GM18867 (cell line): ENCODE results near the gene NKPD1.
"Not testable (repeated sequence)": the region's sequence is repeated elsewhere in the genome, so short reads cannot be mapped to it uniquely, and the experiment has no call there.

Experiments
- ATAC-seq: cut with Tn5 transposase; IDR thresholded peaks from one replicate; pipeline ENCODE4 v1.9.1; 2021; ENCODE audit warnings: mild to moderate bottlenecking, moderate library complexity; ENCODE audit not compliant: unreplicated experiment

The NKPD1 gene

DNA sequence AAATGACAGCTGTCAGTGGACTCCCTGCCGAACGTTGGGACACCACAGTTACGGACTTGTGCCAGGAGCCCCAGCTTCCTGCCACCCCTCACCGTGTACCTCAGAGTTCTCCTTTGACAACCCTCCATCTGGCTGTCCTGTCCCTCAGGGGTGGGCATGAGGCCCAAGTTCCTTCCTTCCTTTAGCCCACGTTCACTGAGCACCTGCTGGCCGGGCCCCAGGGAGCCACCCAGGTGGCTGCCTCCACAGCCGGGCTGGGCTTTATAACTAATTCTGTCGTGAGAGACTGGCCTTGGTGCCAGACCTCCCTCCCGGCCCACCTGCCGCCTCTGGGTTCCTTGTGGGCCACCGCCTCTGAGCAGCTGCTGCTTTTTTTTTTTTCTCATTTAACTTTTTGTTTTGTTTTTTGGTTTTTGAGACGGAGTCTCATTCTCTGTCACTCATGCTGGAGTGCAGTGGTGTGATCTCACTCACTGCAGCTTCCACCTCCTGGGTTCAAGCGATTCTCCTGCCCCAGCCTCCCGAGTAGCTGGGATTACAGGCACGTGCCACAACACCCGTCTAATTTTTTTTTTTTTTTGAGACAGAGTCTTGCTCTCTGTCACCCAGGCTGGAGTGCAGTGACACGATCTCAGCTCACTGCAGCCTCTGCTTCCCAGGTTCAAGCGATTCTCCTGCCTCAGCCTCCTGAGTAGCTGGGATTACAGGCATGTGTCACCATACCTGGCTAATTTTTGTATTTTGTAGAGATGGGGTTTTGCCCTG lies 42.0 kb downstream of the NKPD1 start:
- not testable (repeated sequence) for ATAC-seq

DNA sequence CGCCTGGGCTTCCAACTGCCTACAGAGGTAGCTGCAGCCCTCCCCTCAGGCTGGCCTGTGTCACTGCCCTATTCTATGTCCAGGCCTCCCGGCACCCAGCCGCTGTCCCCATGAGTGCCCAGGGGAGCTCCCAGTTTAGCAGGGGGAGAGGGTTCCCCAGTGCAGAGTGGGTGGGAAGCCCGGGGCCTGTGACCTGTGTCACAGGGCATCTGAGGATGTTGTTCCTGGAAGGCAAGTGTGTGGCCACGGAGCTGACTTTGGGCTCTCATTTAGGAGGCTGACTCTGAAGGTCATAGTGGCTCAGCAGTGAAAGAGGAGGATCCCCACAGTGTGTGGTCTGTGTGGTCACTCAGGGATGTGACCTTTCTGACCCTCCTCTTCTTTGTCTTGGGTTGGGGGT lies 42.7 kb downstream of the NKPD1 start:
- no peak for ATAC-seq

DNA sequence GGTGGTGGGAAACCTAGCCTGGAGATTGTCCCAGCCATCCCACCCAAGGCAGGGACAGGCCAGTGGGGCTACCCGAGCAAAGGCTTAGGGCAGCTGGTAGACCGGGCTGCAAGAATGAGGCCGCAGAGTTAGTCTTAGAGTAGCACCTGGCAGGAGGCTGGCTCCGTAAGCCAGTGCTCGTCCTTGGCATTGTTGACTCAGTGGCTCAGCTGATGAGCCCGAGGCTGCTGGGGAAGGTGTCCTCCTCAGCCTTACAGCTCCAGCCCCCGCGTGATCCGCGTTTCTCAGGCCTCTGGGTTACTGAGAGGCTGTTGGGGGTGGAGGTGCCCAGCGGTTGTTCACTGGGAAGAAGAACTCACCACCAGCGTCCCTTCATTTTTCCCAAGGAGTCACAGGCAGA lies 43.1 kb downstream of the NKPD1 start:
- no peak for ATAC-seq

DNA sequence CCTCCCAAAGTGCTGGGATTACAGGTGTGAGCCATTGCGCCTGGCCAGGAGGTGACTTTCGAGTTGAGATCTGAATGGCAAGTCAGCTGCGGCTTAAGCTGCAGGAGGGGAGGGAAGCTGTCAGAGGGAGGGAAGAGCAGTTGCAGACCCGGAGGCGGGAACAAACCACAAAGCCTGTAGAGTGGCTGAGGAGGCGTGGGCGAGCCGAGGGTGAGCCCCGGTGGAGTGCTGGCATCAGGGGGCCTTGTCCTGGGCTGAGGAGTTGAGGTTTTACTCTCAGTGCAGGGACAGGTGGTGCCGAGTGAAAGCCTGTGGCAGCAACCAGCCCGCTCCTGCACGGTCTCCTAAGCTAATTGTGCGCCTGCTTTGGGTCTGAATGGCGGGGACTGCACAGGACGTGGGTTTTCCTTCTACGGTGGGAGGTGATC lies 43.6 kb downstream of the NKPD1 start:
- ATAC-seq = no peak

DNA sequence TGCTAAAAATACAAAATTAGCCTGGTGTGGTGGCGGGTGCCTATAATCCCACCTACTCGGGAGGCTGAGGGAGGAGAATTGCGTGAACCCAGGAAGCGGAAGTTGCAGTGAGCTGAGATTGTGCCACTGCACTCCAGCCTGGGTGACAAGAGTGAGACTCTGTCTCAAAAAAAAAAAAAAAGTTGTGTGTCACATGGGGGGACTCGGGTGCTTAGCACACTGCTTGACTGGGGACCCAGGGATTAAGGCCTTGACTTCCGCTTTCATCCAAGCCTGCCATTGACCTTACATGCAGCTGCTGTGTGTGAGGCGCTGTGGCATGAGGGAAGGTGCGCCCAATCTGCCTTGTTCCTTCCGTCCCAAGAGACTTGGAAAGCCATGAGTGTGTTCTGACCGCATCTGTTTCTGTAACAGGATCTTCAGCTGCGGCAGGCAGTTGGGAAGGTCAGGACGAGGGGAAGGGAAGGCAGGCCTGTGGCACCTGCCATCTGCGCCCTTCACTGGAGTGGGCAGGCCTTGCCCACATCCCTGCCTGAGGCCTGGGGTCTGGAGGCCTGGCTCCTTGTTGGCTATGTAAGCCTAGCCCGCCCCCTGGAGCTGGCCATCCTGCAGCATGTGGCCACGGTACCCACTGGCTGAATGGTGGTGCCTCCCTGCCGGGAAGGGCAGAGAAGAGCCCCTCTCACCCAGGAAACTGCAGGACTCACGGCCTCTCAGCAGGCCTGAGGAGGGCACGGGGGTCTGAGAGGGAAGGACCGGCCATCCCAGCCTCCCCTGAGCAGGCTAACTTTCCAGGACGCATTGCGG lies 44.8 kb downstream of the NKPD1 start:
- no peak for ATAC-seq

DNA sequence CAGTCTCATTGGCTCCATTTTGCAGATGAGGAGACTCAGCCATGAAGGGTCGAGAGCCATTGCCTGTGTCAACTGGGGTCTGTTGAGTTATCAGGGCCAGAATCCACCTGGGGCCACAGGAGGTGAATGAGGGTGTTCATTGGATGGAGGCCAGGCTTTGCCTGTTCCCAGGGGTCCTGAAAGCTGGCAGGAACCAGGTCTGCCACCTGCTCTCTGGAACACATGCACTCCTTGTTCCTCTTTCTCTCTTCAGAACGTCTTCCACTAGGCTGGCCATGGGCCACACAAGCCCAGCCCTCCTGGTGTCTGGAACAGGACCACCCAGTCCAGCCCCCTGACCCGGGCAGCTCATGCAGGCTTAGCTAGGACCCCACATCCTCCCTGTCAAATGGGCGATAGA lies 46.7 kb downstream of the NKPD1 start:
- no peak for ATAC-seq

DNA sequence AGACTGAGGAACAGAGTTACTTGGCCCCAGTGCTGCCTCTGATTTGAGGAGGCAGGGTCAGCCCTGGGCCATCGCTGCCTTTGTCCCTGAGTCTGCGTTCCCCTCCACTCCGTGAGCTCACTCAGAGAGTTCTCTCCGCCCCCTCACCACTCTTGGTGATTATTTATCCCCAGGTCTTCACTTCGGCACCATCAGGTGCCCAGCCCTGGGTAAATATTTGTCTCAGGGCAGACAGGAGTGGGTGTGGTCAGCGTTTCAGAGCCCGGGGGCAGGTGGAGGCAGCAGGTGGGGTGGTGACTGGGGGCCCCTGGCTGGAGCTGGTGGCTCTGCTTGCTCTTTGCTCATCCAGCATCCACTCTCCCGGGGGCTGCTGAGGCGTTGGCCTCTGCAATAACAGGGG lies 47.2 kb downstream of the NKPD1 start:
- ATAC-seq = no peak

DNA sequence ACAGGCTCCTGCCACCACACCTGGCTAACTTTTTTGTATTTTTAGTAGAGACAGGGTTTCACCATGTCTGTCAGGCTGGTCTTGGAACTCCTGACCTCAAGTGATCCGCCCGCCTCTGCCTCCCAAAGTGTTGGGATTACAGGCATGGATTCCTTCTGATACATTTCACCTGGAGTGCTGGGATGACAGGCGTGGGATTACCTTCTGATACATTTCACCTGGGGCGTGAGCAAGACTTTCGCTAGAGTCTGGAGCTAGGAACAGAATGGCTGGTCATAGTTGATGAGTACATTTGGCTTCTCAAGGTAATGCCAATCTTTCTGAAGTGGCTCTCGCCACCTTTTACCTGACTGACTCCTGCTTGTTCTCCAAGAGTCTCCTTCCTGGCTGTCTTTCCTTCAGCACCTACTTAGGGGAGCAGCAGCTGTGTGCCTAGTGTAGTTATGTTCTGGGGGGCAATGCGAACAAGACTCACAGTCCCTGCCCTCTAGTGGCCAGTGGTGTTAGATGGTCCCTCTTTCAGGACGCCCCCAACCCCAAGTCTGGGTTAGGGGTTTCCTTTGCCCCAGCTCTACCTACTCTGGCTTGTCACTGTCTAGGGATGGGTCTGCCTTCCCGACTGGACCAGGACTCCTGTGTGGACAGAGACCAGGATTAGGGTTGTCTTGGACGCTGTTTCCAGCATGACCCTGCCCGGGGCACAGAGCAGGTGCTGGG lies 48.5 kb downstream of the NKPD1 start:
- no peak for ATAC-seq
